HL-60 (cell line): ENCODE measurements around the gene ADISSP.
A peak's percentile ranks its signal among the peaks of the same experiment; 100 is the strongest.

ENCODE experiments used
- DNase-seq, 2 experiments: peaks; one replicate each; pipeline ENCODE4 v3.0.0-alpha.2; 2010 to 2020; ENCODE audit warnings: low read depth in 1 of 2, low spot score in 1 of 2
- H3K27ac ChIP-seq: fragments of 250-450 bp; sonication (Bioruptor Pico); replicated peaks from 2 replicates; pipeline ENCODE4 v1.5.1; 2020; ENCODE audit warnings: mild to moderate bottlenecking, moderate library complexity
- H3K27me3 ChIP-seq: fragments of 250-450 bp; sonication (Bioruptor Pico); 2 replicates; pipeline ENCODE4 v1.5.1; 2021; ENCODE audit warnings: mild to moderate bottlenecking, moderate library complexity; ENCODE audit not compliant: insufficient read depth, poor library complexity, severe bottlenecking
- H3K4me3 ChIP-seq: replicated peaks from 2 replicates; pipeline ENCODE4 v1.5.1; 2011; ENCODE audit warnings: mild to moderate bottlenecking, control low read depth, low read length; ENCODE audit not compliant: insufficient read depth
- CTCF ChIP-seq: IDR thresholded peaks from one replicate; pipeline ENCODE4 v1.5.1; 2011; ENCODE audit warnings: low read length, control low read depth, inconsistent platforms; ENCODE audit not compliant: insufficient read depth
- GABPA ChIP-seq: IDR thresholded peaks from 2 replicates; pipeline ENCODE4 v1.6.1; 2012; ENCODE audit warnings: low read depth
- POLR2AphosphoS5 ChIP-seq: IDR thresholded peaks from 2 replicates; pipeline ENCODE4 v1.6.1; 2012; ENCODE audit warnings: low read depth
- REST ChIP-seq: IDR thresholded peaks from 2 replicates; pipeline ENCODE4 v1.6.1; 2012; ENCODE audit warnings: low read depth; ENCODE audit not compliant: insufficient replicate concordance
- SPI1 ChIP-seq: IDR thresholded peaks from 2 replicates; pipeline ENCODE4 v1.6.1; 2012; ENCODE audit warnings: low read depth, mild to moderate bottlenecking, borderline replicate concordance

ADISSP gene

GRCh38 chr20:3754276-3754630 is 13.3 kb downstream of the ADISSP start:
- TF ChIP-seq GABPA (no peak), POLR2AphosphoS5 (no peak), CTCF (no peak), SPI1 (no peak), REST (no peak)
- Histone ChIP-seq H3K4me3 (no peak overlapping the region), H3K27ac (no peak overlapping the region), H3K27me3 (no peaks in the 10 kb centered on the region)
- no peak for DNase-seq

GRCh38 chr20:3753501-3754275 is 13.9 kb downstream of the ADISSP start:
- TF ChIP-seq CTCF (no peak), GABPA (no peak), POLR2AphosphoS5 (no peak), SPI1 (no peak), REST (no peak)
- Histone ChIP-seq H3K27me3 (no peaks in the 10 kb centered on the region), H3K4me3 (no peak overlapping the region), H3K27ac (no peak overlapping the region)
- no peak for DNase-seq

DNA sequence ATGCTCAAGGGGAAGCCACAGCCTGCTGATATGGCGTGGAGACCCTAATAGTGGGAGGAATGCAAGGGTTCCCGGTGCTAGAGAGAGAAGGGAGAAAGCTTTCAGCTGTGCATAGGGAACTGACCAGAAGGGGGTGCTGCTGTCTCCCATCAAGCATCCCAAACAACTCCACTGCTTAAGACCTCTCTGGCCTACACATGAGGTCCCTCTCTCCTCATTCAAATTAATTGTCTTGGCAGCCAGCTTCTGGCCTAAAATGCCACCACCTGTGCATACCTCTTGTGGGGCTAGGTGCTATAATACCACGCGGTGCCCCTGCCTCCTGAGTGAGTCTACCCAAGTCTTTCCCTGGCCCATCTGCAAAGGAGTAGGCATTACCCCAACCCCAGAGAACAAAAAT is 14.5 kb downstream of the ADISSP start:
- H3K4me3 ChIP-seq, result no peak overlapping the region
- peak in 1 of 2 experiments; percentile 64 for DNase-seq

More for the DNA sequence above, 14.5 kb downstream of the ADISSP start:
- H3K27me3 ChIP-seq, result no peaks in the 10 kb centered on the region
- TF ChIP-seq POLR2AphosphoS5 (no peak), REST (no peak), CTCF (peak; percentile 83), SPI1 (no peak), GABPA (no peak)
- no peak overlapping the region for H3K27ac ChIP-seq
